NK-92 treated with Interleukin-12 subunit alpha and Interleukin-12 subunit beta, amount 100 ng/mL, for 24 hours (cell line): ENCODE results near the gene LRRTM3.

Experiments used
- DNase-seq: peaks from one replicate; lab custom pipeline; 2025; lab: John Stamatoyannopoulos, UW

Gene LRRTM3

DNA sequence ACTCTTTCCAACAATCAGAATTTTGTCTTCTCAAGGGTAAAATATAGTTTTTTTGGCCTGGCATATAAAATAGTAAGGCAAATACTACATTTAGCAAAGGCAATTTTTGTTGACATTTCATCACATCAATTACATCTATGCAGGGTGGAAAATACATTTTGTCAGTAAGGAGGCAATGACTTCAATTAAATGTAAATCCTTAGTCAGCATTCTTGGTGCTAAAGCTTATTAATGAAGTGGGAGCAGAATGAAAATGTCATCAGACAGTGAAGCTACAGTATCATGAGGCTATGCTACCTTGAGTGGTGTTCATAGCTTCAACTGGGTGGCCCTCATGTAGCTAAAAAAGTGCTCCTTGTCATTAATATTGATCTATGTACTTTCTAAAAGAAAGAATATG, 8.9 kb downstream of the LRRTM3 start:
- DNase-seq, result no peak

DNA sequence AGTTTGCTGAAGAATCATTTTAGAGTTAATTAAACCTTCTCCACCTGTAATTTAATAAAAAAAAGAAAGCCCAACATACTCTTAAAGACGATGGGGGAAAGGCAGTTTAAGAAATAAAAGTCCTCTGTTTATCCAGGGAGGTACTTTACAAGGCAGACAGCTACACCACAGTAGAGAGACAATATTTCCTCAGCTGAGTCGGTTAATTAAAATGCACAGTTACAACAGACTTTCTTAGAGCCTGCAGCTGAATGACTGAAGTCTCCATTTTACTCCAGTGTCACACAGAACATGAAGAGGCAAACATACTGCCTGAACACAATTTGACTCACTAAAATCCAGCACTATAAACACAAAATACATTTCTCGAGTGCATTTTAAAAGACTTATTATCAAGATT, 15.1 kb downstream of the LRRTM3 start:
- no peak for DNase-seq

GRCh38 chr10:66941491-66941890, 15.7 kb downstream of the LRRTM3 start:
- no peak for DNase-seq

GRCh38 chr10:66942407-66942806, 16.6 kb downstream of the LRRTM3 start:
- no peak for DNase-seq

- DNase-seq, result no peak
These were observed 17.8 kb downstream of the LRRTM3 start for GRCh38 chr10:66943590-66943989.

GRCh38 chr10:66951896-66952295, 26.1 kb downstream of the LRRTM3 start:
- no peak for DNase-seq

- DNase-seq, result no peak
These were observed 32.6 kb downstream of the LRRTM3 start for GRCh38 chr10:66958466-66958865.

DNA sequence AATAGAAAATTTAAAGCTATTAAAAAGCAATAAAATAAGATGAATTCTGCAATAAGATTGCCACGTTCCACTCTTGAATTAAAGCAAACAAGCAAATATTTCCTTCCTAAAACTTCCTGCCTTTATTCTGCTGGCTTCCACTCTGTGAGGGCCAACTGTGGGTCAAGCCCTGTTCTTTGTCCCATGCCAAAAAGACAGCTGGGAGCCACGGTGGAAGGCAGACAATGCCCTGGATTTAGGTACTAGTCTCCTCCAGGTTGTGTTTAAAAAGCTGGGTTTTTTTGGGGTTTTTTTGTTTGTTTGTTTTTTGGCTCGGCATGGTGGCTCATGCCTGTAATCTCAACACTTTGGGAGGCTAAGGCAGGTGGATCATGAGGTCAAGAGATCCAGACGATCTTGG, 39.1 kb downstream of the LRRTM3 start:
- DNase-seq, result no peak

- no peak for DNase-seq
These were observed 54.5 kb downstream of the LRRTM3 start for GRCh38 chr10:66980246-66980815.

- no peak for DNase-seq
These were observed 55.7 kb downstream of the LRRTM3 start for GRCh38 chr10:66981361-66982052.

GRCh38 chr10:66982053-66982420, 56.2 kb downstream of the LRRTM3 start:
- DNase-seq, result no peak

DNA sequence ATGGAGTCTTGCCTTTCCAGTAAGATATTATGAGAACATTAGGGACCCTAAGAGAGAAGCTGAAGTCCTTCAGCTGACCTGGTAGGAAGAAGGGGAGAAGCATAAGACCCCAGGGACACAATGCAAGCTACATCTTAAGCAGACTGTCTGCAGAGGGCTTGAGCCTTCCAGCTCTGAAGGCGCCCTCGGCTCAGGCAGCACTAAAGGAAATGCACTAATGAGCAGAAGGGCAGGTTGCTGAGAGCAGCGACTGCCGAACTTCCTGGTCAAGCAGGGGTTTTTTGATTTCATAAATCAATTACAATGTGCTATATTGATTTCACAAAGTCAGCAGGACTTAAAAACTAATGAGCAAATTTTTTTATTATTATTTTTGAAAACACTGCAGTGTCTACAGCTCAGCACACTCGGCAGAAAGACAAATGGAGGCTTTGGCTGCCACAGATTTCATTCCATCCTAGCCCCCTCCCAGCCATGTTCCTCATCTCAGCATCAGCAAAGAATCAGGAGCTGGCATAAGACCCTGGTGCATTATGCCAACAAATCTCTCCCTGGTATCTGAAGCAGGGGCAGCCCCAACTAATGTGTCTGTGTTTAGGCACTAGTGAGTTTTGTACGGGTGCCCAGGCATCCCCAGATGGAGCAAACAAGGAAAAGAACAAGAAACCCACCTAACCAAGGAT, 57.1 kb downstream of the LRRTM3 start:
- DNase-seq, result no peak

GRCh38 chr10:66983475-66983818, 57.6 kb downstream of the LRRTM3 start:
- DNase-seq, result no peak

DNA sequence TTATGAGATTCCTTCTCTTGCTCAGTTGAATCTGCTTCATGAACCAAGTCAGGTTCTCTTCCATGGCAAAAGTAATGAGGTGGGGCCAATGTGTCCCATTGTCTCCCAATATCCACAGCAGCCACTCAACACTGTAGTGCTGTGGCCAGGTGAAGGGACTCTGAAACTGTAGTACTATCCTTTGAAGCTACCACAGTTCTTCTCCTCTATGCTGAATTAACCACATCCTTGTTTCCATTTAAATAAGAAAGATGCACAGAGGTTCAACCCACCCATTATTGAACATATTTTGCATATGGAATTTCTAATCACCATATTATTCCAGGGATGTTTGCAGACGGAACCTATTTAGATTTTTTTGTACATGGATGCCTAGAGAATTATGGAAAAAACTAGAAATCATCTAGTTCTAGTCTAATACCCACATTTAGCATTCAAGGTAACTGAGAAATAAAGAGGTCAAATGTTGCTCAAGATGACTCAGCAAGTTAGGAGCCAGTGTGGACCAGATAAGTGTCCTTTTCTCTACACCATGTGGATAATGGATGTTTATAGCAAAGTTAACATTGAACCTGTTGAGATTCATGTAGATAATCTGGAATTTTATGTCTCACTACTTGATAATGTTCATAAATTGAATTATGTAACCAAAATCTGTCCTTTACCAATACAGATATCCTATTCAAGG, 64.5 kb downstream of the LRRTM3 start:
- DNase-seq, result no peak

DNA sequence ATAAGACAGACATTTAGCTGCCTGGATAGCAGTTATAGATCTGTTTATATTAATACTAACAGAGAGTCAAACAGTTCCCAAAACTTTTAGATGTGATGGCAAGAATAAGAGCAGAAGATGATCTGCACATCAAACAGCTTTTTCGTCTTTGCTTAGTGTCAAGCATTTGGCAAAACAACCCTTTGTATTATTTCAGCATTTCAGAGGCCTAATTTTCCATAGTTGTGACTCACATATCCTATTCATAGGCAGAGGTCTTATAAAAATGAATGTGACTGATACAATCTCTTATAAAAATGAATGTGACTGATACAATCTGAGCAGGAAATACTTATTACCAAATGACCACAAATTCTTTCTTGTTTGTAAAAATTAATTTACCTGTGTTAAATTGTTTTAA, 71.2 kb downstream of the LRRTM3 start:
- DNase-seq, result no peak

- DNase-seq, result no peak
These were observed 74.1 kb downstream of the LRRTM3 start for GRCh38 chr10:66999762-67000545.

GRCh38 chr10:67004690-67005089, 78.9 kb downstream of the LRRTM3 start:
- DNase-seq, result no peak

DNA sequence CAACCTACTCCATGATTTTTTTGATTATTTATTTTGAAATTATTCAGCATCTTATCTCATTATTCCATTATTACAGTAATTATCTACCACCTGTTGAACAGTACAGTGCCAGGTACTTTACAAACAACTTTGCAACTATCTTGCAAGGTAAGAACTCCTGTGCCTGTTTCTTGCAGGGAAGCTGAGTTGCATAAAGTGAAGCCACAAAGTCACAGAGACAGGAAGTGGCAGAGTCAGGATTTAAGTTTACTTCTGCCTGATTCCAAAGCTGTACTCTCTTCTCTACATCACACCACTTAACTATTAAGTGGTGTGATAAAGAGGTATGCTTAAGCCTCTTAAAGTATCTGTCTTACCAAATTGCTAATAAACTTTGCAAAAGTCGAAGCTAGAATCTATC, 80.1 kb downstream of the LRRTM3 start:
- DNase-seq, result no peak

DNA sequence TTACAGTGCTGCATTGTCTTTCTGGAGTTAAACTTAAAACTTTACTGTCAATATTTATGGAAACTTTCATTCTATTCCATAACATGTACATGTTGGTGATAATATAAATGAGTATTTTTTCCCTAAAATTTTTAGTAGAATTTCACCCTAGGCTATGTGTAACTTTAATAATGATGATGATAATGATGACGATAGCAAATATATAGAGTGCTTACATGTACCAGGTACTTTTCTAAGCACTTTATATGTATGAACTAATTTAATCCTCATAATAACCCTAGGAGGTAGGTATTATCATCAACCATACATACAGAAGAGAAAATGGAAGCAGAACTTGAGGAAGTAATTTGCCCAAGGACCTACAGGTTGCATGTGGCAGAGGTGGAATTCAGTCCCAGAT, 85.6 kb downstream of the LRRTM3 start:
- DNase-seq, result no peak

DNA sequence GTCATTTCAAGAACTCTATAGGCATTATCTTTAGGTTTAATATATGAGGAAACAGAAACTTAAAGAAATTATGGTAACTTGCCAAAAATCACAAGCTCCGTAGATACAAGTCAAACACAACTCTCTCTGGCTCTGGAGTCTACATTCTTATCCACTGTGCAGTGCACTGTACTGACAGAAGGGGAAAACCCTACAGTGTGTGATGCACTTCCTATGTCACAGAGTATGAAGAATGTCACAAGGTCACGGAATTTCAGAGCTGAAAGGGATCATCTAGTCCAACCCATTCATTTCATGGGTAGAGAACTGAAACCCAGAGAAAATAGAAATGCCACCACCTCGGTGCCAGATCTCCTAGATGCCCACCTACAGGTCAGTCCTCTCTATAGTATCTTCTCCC, 86.1 kb downstream of the LRRTM3 start:
- no peak for DNase-seq

DNA sequence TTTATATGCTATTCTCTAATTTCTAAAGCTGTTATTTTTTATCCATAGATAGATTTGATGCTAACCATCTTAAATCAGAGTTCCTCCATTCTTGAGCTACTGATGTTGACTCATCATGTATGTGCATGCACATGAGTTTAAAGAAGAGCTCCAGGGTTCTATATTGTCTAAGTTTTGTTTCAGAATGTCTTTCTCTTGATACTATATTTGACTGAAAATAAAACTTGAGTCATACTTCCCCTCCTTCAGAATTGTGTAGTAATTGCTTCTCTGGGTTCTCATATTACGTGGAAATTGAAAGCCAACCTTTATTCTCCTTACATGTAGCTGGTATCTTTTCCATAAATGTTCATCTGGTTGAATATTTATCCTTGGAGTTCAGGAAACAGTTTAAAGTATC, 89.4 kb downstream of the LRRTM3 start:
- no peak for DNase-seq

DNA sequence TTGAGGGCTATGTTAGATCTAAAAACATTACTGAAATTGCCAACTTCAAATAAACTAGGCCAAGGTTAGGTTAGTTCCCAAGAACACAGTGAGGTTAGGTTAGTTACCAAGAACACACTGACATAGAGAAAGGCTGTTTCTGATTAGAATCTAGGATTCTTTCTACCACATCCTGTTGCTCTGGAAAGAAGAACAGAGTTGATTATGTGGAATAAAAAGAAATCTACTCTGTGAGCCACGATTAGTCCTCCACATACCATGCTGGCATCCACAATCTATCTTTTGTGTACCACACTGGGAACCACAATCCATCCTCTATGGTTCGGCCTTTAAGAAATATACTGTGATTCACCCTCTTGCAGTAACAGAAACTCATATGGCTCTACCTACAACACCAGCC, 91.4 kb downstream of the LRRTM3 start:
- DNase-seq, result no peak
